ENCODE measurements around the gene INPP5A.

GRCh38 chr10:132527339-132528063 is 10.1 kb upstream of the INPP5A start:
- TF ChIP-seq CTCF (IDR thresholded peaks at IDR 0.05; ENCODE audit: low read length), result no peak
- TF ChIP-seq EZH2 (optimal IDR thresholded peaks at IDR 0.05; ENCODE audit: low read depth, low read length), result no peak
- TF ChIP-seq EZH2phosphoT487 (IDR thresholded peaks at IDR 0.05; ENCODE audit: low read length), result no peak
